Testis (tissue), 3 donors: ENCODE measurements around the gene NYAP2. TPM values are rescaled to one million over a fixed set of nuclear protein-coding genes. Genes with fewer than 3 reads are reported as not detected.

Source experiments
- DNase-seq: peaks from one replicate; pipeline ENCODE4 v3.0.0-alpha.2; 2019
- H3K27ac ChIP-seq, 2 donors: fragments of 200-600 bp; sonication (generic); one replicate each; pipeline ENCODE4 v1.5.1; 2019
- H3K27me3 ChIP-seq: fragments of 200-600 bp; sonication (generic); one replicate; pipeline ENCODE4 v1.5.1; 2019
- H3K36me3 ChIP-seq: fragments of 200-600 bp; sonication (generic); one replicate; pipeline ENCODE4 v1.5.1; 2017; ENCODE audit warnings: low read depth; ENCODE audit errors: missing control alignments
- H3K4me1 ChIP-seq: fragments of 200-600 bp; sonication (generic); one replicate; pipeline ENCODE4 v1.5.1; 2019
- H3K4me3 ChIP-seq, 2 donors: fragments of 200-600 bp; sonication (generic); one replicate each; pipeline ENCODE4 v1.5.1; 2017 to 2019
- H3K9me3 ChIP-seq: fragments of 200-600 bp; sonication (generic); one replicate; pipeline ENCODE4 v1.5.1; 2017
- POLR2A ChIP-seq: fragments of 450-650 bp; IDR thresholded peaks from one replicate; pipeline ENCODE4 v1.6.1; 2017; ENCODE audit warnings: antibody characterized with exemption, mild to moderate bottlenecking, moderate library complexity
- WGBS, 2 donors: methylation state at CpG; one replicate each; pipeline ENCODE4 v1.1.5; 2018; 5-methylcytosine and 5-hydroxymethylcytosine counted together
- intact Hi-C: fragments of 100-400 bp; cut with DNase I; formaldehyde crosslinking; loops from one replicate; pipeline ENCODE4 v1.15.1; 2023; ENCODE audit warnings: low total_unique reads
- polyA plus RNA-seq: library from polyadenylated mRNA; stranded (reverse); fragments of 350-450 nt; fragmentation: Illumina TruSeq; extraction: RNeasy Lipid Tissue Mini Kit (QIAGEN cat#74804); gene quantifications from one replicate; pipeline ENCODE4 v1.2.3, GENCODE V29; 2014; ENCODE audit warnings: low read depth, low replicate concordance; ENCODE audit not compliant: insufficient read depth
- total RNA-seq, 2 donors: library from RNA; depleted of rRNA; stranded (reverse); fragments of >200 nt; gene quantifications; one replicate each; pipeline ENCODE4 v1.2.3, GENCODE V29; 2016
- TF ChIP-seq, protein P1 (sequence below), 3 experiments: fragments of 450-650 bp in 2 of 3; fragments of 200-600 bp in 1 of 3; sonication (generic) in 1 of 3; IDR thresholded peaks; one replicate each; pipeline ENCODE4 v1.5.1; 2016 to 2019; ENCODE audit warnings: antibody characterized with exemption in 3 of 3, mild to moderate bottlenecking in 2 of 3, moderate library complexity in 1 of 3

NYAP2 gene
- total and polyA plus RNA-seq, 3 donors from 2014 or later: 0.17 to 0.25 (median 0.24) TPM

DNA sequence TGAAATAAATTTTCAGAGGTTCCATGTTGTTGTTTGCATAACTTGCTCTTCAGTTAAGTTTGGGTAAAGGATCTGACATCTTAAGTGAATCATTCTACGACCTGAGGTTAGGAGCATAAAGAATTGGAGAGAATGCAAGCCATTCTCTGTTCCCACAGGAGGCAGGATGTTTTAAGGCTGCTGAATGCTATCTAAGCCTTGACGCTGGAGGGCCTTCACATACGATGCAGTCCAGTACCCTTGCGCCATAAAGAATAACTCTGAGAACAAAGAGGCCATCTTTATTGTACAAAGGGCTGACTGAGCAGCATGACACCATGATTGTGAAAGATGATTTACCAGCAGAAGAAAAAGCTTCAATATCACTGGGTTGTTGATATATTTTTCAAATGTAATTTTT is 198.4 kb downstream of the NYAP2 start:
- TF ChIP-seq, protein P1, sequence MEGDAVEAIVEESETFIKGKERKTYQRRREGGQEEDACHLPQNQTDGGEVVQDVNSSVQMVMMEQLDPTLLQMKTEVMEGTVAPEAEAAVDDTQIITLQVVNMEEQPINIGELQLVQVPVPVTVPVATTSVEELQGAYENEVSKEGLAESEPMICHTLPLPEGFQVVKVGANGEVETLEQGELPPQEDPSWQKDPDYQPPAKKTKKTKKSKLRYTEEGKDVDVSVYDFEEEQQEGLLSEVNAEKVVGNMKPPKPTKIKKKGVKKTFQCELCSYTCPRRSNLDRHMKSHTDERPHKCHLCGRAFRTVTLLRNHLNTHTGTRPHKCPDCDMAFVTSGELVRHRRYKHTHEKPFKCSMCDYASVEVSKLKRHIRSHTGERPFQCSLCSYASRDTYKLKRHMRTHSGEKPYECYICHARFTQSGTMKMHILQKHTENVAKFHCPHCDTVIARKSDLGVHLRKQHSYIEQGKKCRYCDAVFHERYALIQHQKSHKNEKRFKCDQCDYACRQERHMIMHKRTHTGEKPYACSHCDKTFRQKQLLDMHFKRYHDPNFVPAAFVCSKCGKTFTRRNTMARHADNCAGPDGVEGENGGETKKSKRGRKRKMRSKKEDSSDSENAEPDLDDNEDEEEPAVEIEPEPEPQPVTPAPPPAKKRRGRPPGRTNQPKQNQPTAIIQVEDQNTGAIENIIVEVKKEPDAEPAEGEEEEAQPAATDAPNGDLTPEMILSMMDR (IDR thresholded peaks at IDR 0.05): no peak
- TF ChIP-seq POLR2A: no peak
- Histone ChIP-seq H3K27me3 (no peaks in the 10 kb centered on the region), H3K9me3 (no peaks in the 10 kb centered on the region), H3K4me1 (no peaks in the 10 kb centered on the region), H3K36me3 (no peaks in the 10 kb centered on the region), H3K27ac (no peak overlapping the region), H3K4me3 (no peak overlapping the region)
- WGBS, 2 donors: 58 to 59% methylated on average over 4 of the region's 4 CpGs
- no peak for DNase-seq
- intact Hi-C loops: no loop called here

- no peak for DNase-seq
- H3K27ac ChIP-seq: no peak overlapping the region
- intact Hi-C loops: no loop called here
- H3K4me1 ChIP-seq: no peaks in the 10 kb centered on the region
- TF ChIP-seq, protein P1 (IDR thresholded peaks at IDR 0.05): no peak
- TF ChIP-seq POLR2A: no peak
- no peak overlapping the region for H3K4me3 ChIP-seq
- no peaks in the 10 kb centered on the region for H3K36me3 ChIP-seq
- H3K9me3 ChIP-seq: no peaks in the 10 kb centered on the region
- no peaks in the 10 kb centered on the region for H3K27me3 ChIP-seq
Measured at GRCh38 chr2:225598426-225598825, 198.9 kb downstream of the NYAP2 start.

DNA sequence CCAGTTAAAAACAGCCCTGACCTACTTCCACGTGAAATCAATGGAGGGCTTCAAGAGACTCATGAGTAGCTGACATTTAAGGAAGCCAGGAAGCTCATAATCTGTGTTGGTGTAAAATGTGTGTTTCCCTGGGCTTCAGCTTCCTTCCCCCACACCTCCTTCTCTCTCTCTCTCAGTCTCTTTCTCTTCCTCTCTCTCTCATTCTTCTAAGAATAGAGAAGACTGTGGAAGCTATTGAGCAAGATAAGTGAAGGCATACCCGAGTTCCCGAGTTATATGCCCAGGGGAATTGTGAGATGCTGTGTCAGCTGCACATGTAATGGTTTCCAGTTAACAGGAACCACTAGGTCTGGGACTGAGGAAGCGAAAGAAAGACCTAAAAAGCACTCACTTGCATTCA is 199.4 kb downstream of the NYAP2 start:
- H3K27ac ChIP-seq: no peak overlapping the region
- intact Hi-C loops: no loop called here
- WGBS, 2 donors: 54 to 65% methylated on average over 4 of the region's 4 CpGs
- no peaks in the 10 kb centered on the region for H3K36me3 ChIP-seq
- DNase-seq: no peak
- no peaks in the 10 kb centered on the region for H3K27me3 ChIP-seq
- no peaks in the 10 kb centered on the region for H3K4me1 ChIP-seq
- no peak for TF ChIP-seq POLR2A
- TF ChIP-seq, protein P1 (IDR thresholded peaks at IDR 0.05): no peak
- H3K9me3 ChIP-seq: no peaks in the 10 kb centered on the region
- no peak overlapping the region for H3K4me3 ChIP-seq

DNA sequence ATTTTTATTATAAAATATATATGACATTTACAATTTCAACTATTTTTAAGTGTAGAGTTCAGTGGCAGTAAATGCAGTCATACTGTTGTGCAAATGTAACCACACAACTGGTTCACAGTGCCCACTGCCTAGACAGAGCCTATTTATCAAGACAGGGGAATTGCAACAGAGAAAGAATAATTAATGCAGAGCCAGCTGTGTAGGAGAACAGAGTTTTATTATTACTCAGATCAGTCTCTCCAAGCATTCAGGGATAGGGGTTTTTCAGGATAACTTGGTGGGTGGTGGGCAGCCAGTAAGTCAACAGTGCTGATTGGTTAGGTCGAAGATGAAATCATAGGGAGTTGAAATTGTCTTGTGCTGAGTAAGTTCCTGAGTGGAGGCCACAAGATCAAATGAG is 200.3 kb downstream of the NYAP2 start:
- no peak overlapping the region for H3K27ac ChIP-seq
- DNase-seq: no peak
- 89 to 96% methylated on average over 1 of the region's 1 CpG for WGBS, 2 donors

GRCh38 chr2:225600444-225600843 is 200.9 kb downstream of the NYAP2 start:
- no peak for TF ChIP-seq POLR2A
- TF ChIP-seq, protein P1 (IDR thresholded peaks at IDR 0.05): no peak
- DNase-seq: no peak

More for the DNA sequence above, 200.3 kb downstream of the NYAP2 start:
- no peaks in the 10 kb centered on the region for H3K4me1 ChIP-seq
- H3K9me3 ChIP-seq: no peaks in the 10 kb centered on the region
- TF ChIP-seq, protein P1 (IDR thresholded peaks at IDR 0.05): no peak
- no peak for TF ChIP-seq POLR2A
- H3K36me3 ChIP-seq: no peaks in the 10 kb centered on the region
- no peaks in the 10 kb centered on the region for H3K27me3 ChIP-seq
- H3K4me3 ChIP-seq: no peak overlapping the region
- intact Hi-C loops: no loop called here

More at GRCh38 chr2:225600444-225600843, 200.9 kb downstream of the NYAP2 start:
- intact Hi-C loops: no loop called here
- Histone ChIP-seq H3K36me3 (no peaks in the 10 kb centered on the region), H3K27ac (no peak overlapping the region), H3K9me3 (no peaks in the 10 kb centered on the region), H3K27me3 (no peaks in the 10 kb centered on the region), H3K4me3 (no peak overlapping the region), H3K4me1 (no peaks in the 10 kb centered on the region)
